Hindlimb muscle (tissue), 1 donor: Measurements from ENCODE around the gene IQGAP3. TPM values are rescaled to one million over a fixed set of nuclear protein-coding genes. Genes with fewer than 3 reads are reported as not detected.

Experiments
- DNase-seq: peaks from one replicate; pipeline ENCODE4 v3.0.0-alpha.2; 2013
- polyA plus RNA-seq: library from polyadenylated mRNA; unstranded; fragments of 120-200 nt; gene quantifications from one replicate; pipeline ENCODE4 v1.2.1, GENCODE V29; 2013; ENCODE audit not compliant: insufficient read length

IQGAP3 gene
- polyA plus RNA-seq, 1 donor: 6.7 TPM

- no peak for DNase-seq
Observed at GRCh38 chr1:156479093-156480015, 93.0 kb downstream of the IQGAP3 start.

DNA sequence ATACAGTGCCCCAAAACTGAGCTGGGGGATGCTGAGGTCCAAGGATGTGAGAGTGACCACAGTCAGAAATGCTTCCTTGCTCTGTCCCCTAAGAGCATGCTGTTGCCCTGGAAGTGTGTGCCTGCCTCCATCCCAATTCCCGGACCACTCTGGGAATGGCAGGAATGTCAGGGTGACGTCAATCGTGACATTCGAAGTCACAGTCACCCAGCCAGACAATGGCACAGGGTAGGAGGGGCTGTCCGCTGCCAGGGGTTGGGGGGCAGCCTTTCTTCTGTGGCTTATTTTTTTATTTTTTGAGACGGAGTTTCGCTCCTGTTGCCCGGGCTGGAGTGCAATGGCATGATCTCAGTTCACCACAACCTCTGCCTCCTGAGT lies 94.1 kb downstream of the IQGAP3 start:
- no peak for DNase-seq

DNA sequence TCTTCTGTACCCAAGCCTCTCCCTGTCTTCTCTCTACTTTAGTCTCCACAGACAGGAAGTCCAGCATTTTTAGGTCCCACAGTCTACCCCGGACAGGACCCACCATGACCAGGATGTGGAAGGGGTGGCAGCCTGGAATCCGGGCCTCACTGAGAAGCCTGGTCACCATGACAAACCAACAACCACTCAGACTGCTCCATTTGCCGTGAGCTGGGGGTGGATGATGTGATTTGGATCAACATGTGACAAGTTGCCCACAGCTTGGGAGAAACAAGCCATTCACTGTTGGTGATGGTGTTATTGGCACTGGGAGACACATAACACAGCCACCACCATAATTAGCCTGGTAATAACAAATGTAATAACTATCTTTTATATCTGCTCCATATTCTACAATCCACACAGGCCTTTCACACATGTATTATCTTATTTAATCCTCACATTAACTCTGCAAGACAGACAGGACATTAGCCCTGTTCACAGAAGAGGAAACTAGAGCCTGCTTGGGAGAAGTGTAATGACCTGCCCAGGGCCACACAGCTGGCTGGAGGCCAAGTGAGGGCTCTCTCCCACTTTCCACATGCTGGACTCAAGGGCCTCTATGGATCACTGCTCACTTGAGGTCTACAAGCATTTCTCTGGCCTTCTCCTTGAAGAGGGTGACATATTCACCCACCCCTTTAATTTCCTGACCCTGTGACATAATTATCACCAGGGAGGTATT lies 94.7 kb downstream of the IQGAP3 start:
- no peak for DNase-seq

DNA sequence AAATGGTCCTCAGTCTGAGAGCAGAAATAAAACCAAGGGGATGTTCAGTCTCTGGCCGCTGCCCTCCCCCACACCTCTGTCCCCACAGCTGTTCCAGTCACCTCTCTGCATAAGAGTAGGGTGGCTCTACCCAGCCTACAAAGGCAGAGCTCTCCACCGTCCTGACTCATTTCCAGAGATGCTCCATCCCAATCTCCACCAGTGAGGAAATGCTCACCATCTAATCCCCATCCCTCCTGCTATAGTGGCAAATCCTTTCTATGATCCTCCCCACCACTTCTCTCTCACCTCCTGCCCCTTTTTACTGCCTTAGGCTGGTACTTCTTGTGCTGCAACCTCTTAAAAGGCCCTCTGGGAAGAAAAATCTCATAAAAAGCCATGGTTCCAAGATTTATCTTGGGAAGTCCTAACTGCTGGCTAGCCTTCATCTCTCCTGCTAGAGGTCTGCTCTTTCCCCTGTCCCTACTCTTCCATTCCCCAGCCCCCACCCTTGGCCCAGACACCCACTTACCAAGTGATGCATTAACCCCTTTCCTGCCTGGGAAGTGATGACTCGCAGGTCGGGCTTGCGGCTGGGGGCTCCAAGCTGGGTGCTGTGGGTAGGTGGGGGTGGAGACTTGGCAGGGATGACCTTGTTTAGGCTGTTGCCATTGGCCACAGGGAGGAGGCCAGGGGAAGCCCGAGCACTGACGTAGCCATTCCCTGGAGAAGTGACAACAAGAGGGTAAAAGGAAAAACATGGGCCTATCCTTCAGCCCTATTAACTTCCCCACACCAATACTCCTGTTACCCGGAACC lies 95.7 kb downstream of the IQGAP3 start:
- DNase-seq: no peak

GRCh38 chr1:156475568-156476500 lies 96.5 kb downstream of the IQGAP3 start:
- no peak for DNase-seq

Other genes starting within 250 kb of the IQGAP3 start
- gene CCT3, start 234.3 kb downstream of the IQGAP3 start, polyA plus RNA-seq: 187 TPM
- 1.0 TPM for gene TSACC, start 234.0 kb downstream of the IQGAP3 start, polyA plus RNA-seq
- 0.22 TPM for gene RHBG, start 203.4 kb downstream of the IQGAP3 start, polyA plus RNA-seq
- gene MEF2D, start 71.8 kb downstream of the IQGAP3 start, polyA plus RNA-seq: 102 TPM
- gene TTC24, start 7.2 kb upstream of the IQGAP3 start, polyA plus RNA-seq: 0.80 TPM
- gene NAXE, start 19.2 kb upstream of the IQGAP3 start, polyA plus RNA-seq: 26.1 TPM
- 26.3 TPM for gene GPATCH4, start 28.9 kb upstream of the IQGAP3 start, polyA plus RNA-seq
- gene HAPLN2, start 46.9 kb upstream of the IQGAP3 start, polyA plus RNA-seq: 0.43 TPM
- 0.88 TPM for gene BCAN, start 69.6 kb upstream of the IQGAP3 start, polyA plus RNA-seq
- gene NES, start 104.8 kb upstream of the IQGAP3 start, polyA plus RNA-seq: 1,095 TPM
- 314 TPM for gene CRABP2, start 133.0 kb upstream of the IQGAP3 start, polyA plus RNA-seq
- gene METTL25B, start 155.9 kb upstream of the IQGAP3 start, polyA plus RNA-seq: 22.2 TPM
- gene ISG20L2, start 156.2 kb upstream of the IQGAP3 start, polyA plus RNA-seq: 24.0 TPM
- gene MRPL24, start 168.5 kb upstream of the IQGAP3 start, polyA plus RNA-seq: 64.6 TPM
- 142 TPM for gene HDGF, start 179.1 kb upstream of the IQGAP3 start, polyA plus RNA-seq
- 64.9 TPM for gene PRCC, start 195.0 kb upstream of the IQGAP3 start, polyA plus RNA-seq
- 0.49 TPM for gene SH2D2A, start 244.3 kb upstream of the IQGAP3 start, polyA plus RNA-seq